SK-N-SH treated with all-trans-retinoic acid at 6 μM for 48 hours (cell line): ENCODE measurements around the gene LPGAT1.
A peak's percentile ranks its signal among the peaks of the same experiment; 100 is the strongest.

Experiments used
- ARNTL ChIP-seq: fragments of 450-650 bp; formaldehyde crosslinking; IDR thresholded peaks from 2 replicates; pipeline ENCODE4 v1.5.0; 2020; ENCODE audit warnings: low read depth, mild to moderate bottlenecking, moderate library complexity, borderline replicate concordance
- CREB5 ChIP-seq: fragments of 250-450 bp; sonication (Bioruptor Pico); IDR thresholded peaks from 2 replicates; pipeline ENCODE4 v1.5.1; 2020; ENCODE audit warnings: low read depth, mild to moderate bottlenecking, moderate library complexity
- ESRRG ChIP-seq: fragments of 250-450 bp; sonication (Bioruptor Pico); IDR thresholded peaks from 2 replicates; pipeline ENCODE4 v1.6.1; 2021; ENCODE audit warnings: mild to moderate bottlenecking
- ISL1 ChIP-seq: fragments of 250-450 bp; sonication (Bioruptor Pico); IDR thresholded peaks from 2 replicates; pipeline ENCODE4 v2.1.2; 2022; ENCODE audit warnings: mild to moderate bottlenecking, moderate library complexity
- RARB ChIP-seq: fragments of 250-450 bp; sonication (Bioruptor Pico); IDR thresholded peaks from 2 replicates; pipeline ENCODE4 v1.8.0; 2021; ENCODE audit warnings: mild to moderate bottlenecking, moderate library complexity
- TCF4 ChIP-seq: fragments of 250-450 bp; sonication (Bioruptor Pico); IDR thresholded peaks from 2 replicates; pipeline ENCODE4 v1.8.0; 2021; ENCODE audit warnings: mild to moderate bottlenecking, moderate library complexity, borderline replicate concordance
- TOX ChIP-seq: fragments of 250-450 bp; sonication (Bioruptor Pico); IDR thresholded peaks from 2 replicates; pipeline ENCODE4 v1.8.0; 2021; ENCODE audit warnings: mild to moderate bottlenecking, moderate library complexity, borderline replicate concordance
- TSHZ2 ChIP-seq: fragments of 250-450 bp; sonication (Bioruptor Pico); IDR thresholded peaks from 2 replicates; pipeline ENCODE4 v1.5.0; 2020; ENCODE audit warnings: mild to moderate bottlenecking, moderate library complexity
- ZFP30 ChIP-seq: fragments of 450-650 bp; formaldehyde crosslinking; IDR thresholded peaks from 2 replicates; pipeline ENCODE4 v1.5.0; 2022; ENCODE audit warnings: mild to moderate bottlenecking, moderate library complexity
- TF ChIP-seq, protein P1 (sequence below): fragments of 250-450 bp; sonication (Bioruptor Pico); IDR thresholded peaks from 2 replicates; pipeline ENCODE4 v1.8.0; 2021; ENCODE audit warnings: low read depth, mild to moderate bottlenecking, moderate library complexity, borderline replicate concordance
- TF ChIP-seq, protein P2 (sequence below): fragments of 250-450 bp; sonication (Bioruptor Pico); IDR thresholded peaks from 2 replicates; pipeline ENCODE4 v1.5.1; 2021; ENCODE audit warnings: mild to moderate bottlenecking, moderate library complexity
- TF ChIP-seq, protein P3 (sequence below): fragments of 250-450 bp; sonication (Bioruptor Pico); IDR thresholded peaks from 2 replicates; pipeline ENCODE4 v1.8.0; 2020; ENCODE audit warnings: mild to moderate bottlenecking, moderate library complexity, borderline replicate concordance

DNA sequence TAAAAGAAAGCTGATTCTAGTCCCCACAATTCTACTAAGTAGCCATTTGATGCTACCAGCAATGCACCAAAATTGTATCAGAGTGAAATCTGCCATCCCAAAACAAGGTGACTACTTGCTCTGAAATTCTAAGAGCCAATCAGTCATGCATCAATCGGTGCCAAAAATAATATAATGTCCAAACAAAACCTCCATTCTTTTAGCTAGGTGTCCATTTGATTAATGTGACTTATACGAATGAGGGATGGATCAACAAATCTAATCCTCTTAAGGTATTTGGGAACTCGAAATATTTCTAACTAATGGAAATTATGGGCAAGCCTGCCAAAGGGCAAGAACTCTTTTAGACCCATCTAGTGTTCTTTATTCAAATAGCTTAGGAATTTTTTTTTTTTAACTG lies 88.8 kb downstream of the LPGAT1 start:
- TF ChIP-seq ISL1 (peak; percentile 97), TOX (CRISPR knock-in tag) (no peak), TCF4 (CRISPR knock-in tag) (no peak), CREB5 (CRISPR knock-in tag) (no peak), ZFP30 (CRISPR knock-in tag) (no peak), ESRRG (CRISPR knock-in tag) (no peak), RARB (CRISPR knock-in tag) (no peak), ARNTL (CRISPR knock-in tag) (no peak), TSHZ2 (CRISPR knock-in tag) (no peak)
- TF ChIP-seq, protein P1, sequence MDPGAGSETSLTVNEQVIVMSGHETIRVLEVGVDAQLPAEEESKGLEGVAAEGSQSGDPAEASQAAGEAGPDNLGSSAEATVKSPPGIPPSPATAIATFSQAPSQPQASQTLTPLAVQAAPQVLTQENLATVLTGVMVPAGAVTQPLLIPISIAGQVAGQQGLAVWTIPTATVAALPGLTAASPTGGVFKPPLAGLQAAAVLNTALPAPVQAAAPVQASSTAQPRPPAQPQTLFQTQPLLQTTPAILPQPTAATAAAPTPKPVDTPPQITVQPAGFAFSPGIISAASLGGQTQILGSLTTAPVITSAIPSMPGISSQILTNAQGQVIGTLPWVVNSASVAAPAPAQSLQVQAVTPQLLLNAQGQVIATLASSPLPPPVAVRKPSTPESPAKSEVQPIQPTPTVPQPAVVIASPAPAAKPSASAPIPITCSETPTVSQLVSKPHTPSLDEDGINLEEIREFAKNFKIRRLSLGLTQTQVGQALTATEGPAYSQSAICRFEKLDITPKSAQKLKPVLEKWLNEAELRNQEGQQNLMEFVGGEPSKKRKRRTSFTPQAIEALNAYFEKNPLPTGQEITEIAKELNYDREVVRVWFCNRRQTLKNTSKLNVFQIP (CRISPR knock-in tag): no peak
- TF ChIP-seq, protein P2, sequence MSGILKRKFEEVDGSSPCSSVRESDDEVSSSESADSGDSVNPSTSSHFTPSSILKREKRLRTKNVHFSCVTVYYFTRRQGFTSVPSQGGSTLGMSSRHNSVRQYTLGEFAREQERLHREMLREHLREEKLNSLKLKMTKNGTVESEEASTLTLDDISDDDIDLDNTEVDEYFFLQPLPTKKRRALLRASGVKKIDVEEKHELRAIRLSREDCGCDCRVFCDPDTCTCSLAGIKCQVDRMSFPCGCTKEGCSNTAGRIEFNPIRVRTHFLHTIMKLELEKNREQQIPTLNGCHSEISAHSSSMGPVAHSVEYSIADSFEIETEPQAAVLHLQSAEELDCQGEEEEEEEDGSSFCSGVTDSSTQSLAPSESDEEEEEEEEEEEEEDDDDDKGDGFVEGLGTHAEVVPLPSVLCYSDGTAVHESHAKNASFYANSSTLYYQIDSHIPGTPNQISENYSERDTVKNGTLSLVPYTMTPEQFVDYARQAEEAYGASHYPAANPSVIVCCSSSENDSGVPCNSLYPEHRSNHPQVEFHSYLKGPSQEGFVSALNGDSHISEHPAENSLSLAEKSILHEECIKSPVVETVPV: no peak
- TF ChIP-seq, protein P3, sequence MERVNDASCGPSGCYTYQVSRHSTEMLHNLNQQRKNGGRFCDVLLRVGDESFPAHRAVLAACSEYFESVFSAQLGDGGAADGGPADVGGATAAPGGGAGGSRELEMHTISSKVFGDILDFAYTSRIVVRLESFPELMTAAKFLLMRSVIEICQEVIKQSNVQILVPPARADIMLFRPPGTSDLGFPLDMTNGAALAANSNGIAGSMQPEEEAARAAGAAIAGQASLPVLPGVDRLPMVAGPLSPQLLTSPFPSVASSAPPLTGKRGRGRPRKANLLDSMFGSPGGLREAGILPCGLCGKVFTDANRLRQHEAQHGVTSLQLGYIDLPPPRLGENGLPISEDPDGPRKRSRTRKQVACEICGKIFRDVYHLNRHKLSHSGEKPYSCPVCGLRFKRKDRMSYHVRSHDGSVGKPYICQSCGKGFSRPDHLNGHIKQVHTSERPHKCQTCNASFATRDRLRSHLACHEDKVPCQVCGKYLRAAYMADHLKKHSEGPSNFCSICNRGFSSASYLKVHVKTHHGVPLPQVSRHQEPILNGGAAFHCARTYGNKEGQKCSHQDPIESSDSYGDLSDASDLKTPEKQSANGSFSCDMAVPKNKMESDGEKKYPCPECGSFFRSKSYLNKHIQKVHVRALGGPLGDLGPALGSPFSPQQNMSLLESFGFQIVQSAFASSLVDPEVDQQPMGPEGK (CRISPR knock-in tag): no peak
